GM21528 (cell line): ENCODE results near the gene BHMT.
"Not testable (repeated sequence)": the region's sequence is repeated elsewhere in the genome, so short reads cannot be mapped to it uniquely, and the experiment has no call there.

Experiments used
- ATAC-seq: cut with Tn5 transposase; IDR thresholded peaks from one replicate; pipeline ENCODE4 v1.9.1; 2021; ENCODE audit warnings: mild to moderate bottlenecking, moderate library complexity; ENCODE audit not compliant: unreplicated experiment, low FRiP score

BHMT gene

GRCh38 chr5:79109527-79110492 lies 1.8 kb upstream of the BHMT start:
- ATAC-seq, result no peak

DNA sequence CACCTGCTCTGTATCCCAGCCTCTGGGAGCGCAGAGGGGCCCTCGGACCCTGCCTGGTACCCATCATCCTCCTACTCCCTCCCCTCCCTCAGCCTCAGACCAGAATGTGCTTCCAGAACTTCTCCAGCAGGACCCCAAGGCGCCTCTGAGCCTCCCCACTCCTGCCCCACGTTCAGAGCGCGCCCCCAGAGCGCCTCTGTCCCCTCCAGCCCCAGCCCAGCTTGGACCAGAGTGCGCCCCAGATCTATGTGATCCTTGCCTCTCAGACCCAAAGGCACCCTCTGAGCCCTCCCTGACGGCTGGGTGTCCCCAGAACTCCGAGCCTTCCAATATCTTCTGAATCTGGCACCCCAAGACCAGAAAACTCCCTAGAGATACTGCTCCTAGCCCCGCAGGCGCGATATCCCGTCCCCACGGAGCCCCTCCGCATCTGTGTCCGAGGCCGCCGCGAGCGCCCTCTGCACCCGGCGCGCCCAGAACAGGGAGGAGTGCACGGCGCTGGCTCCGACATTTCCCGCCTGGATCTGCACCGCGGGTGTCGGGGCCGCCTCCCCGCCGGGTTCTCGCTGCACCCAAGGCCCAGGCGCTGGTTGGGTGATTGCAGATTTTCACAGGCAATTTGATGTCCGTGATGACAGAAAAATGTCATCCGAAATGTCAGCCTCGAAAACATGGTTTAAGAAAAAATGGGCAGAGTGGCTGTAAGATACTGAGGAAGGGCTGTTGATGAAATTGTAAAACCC lies 522 bp downstream of the BHMT start:
- ATAC-seq, result no peak

- no peak for ATAC-seq
Measured at GRCh38 chr5:79112703-79113058, 1.1 kb downstream of the BHMT start.

- no peak for ATAC-seq
Measured at GRCh38 chr5:79119486-79119885, 7.9 kb downstream of the BHMT start.

DNA sequence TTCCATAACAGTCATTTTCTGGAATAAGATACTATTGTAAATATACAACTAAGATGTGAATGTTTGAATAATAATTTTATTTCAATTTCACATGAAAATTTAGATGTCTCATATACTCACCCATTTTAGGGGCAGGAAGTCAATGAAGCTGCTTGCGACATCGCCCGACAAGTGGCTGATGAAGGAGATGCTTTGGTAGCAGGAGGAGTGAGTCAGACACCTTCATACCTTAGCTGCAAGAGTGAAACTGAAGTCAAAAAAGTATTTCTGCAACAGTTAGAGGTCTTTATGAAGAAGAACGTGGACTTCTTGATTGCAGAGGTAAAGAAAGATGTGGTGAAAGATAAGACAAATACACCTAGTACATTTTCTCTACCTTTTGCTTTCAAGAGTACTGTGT lies 8.6 kb downstream of the BHMT start:
- no peak for ATAC-seq

DNA sequence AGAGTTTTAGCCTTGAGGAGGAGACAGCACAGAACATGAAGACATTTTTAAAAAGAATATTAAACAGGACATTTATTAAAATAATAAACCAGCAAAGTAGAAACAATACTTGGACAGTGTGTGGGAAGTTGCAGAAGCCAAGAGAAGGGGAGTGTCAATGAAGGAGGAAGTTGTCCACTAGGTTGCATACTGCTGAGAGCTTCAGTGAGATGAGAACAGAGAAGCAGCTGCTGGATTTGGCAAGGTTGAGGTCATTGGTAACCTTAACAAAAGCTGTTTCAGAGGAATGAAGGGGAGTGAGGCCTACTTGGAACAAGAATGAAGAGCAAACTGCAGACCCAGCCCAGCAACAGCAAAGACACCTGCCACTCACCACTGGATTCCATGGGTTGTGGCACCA lies 11.4 kb downstream of the BHMT start:
- ATAC-seq, result no peak

- no peak for ATAC-seq
Measured at GRCh38 chr5:79124607-79125006, 13.0 kb downstream of the BHMT start.

DNA sequence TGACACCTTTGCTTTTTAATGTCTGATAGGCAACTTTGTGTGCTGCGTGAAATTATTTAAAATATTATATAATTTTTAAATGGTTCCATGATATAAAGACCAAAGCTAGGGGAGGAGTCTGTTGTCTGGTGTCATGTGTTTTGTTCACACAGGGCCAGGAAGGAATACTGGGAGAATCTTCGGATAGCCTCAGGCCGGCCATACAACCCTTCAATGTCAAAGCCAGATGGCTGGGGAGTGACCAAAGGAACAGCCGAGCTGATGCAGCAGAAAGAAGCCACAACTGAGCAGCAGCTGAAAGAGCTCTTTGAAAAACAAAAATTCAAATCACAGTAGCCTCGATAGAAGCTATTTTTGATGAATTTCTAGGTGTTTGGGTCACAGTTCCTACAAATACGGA lies 19.2 kb downstream of the BHMT start:
- ATAC-seq, result no peak

- no peak for ATAC-seq
Measured at GRCh38 chr5:79133121-79133656, 21.6 kb downstream of the BHMT start.

DNA sequence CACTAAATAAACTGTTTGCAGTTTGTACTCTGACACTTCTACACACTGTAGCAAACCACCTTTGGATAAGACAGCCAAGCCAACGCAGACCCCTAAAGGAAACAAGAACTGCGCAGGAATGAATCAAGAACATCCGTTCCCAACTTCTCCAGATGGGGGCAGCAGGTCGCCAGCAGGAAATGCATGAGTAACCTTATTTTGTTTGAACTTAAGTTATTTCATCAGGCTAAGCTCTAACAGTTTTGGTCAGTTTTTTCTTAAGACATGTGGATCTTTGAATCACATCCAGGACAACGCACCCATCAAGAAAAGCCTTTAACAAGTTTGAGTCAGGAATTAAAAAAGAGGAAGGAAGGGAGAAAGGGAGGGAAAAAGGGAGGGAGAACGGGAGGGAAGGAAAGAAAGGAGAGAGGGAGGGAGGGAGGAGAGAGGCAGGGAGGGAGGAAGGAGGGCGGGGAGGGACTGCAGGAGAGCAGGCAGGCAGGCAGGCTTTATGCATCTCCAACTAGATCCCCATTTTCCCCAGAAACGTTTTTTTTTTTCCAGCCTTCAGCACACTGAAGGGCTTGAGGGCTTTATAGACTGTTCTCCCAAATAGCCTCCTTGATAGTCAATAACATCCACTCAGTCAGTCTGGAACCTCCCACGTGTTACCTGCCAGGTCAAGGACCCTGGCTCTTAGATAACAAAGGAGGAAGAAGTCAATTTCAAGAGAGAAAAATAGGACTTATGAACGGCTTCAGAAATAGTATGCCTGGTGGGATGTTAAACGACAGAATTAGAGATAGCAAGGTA lies 22.2 kb downstream of the BHMT start:
- ATAC-seq, result no peak

DNA sequence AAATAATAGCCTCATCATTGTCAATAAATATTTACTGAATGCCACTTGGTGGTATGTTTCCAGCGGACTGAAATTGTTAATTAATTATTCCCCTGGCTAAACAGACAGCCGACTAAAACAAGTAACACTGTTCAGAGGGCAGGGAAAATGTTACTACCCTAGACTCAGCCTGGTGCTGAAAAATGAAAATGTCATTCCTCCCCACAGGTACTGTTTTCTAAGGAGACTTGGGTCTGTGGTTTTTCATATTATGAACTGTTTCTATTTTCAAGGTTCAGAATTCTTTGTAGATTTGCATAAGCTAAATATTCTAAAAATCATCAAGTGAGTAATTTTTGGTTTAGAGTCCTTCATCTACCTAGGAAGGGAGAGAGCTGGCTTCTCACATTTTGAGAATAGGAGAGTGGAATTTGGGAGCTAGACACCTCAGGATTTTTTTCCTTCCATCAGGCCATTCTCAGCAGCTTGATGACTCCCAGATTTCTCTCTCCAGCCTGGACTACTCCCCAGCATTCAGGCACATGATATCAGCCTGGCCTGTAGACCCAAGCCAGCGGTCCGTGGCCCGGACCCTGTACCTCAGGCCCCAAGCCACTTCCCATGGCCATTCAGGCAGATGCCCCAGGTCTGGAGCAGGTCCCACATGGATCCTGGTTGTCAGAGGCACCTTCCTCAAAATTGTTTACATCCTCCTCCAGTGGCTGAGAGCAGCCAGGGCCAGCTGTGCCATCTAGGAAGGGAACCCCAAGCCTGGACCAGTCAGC lies 24.4 kb downstream of the BHMT start:
- no peak for ATAC-seq

- ATAC-seq, result no peak
Measured at GRCh38 chr5:79136618-79137017, 25.0 kb downstream of the BHMT start.

DNA sequence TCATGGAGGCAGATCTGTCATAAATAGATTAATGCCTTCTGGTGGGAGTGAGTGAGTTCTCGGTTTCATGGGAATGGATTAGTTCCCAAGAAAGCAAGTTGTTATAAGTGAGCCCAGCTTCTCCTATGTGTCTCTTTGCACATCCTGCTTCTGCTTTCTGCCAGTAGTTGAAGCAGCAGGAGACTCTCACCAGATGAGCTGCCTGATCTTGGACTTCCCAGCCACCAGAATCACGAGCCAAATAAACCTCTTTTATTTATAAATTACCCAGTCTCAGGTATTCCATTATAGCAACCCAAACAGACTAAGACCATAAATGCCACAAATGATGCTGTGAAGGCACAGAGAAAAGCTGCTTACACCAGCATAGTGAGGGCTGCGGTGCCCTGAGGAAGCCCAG lies 28.9 kb downstream of the BHMT start:
- no peak for ATAC-seq

DNA sequence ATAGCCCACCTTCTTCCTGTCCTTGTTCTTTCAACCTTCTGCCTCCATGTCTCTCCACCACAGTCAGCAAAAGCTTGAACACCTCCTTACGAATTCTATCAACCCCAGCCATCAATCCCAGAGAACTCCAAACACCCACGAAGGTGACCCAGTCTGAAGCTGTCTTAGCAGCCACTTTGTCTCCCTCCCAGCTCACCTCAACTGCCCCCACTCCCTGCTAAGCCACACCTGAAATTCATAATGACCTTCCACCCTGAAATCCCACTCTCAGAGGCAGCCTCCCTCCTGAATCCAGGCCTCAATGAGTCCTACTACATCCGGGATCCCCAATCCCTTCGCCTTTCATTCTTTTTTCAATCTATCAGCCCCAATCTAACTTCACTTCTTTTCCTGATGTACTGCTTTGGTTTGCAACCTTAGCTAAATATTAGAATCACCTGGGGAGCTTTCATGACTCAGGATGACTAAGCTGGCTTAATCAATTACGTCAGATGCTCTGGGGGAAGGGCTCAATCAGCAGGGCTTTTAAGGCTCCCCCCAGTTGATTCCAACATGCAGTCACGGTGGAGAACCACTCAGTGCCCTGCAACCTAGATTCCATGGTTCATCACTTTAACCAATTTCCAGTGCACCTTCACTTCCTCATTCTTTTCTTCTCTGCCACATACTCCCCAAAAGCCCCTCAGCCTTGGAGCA lies 32.2 kb downstream of the BHMT start:
- no peak for ATAC-seq

GRCh38 chr5:79147076-79147475 lies 35.5 kb downstream of the BHMT start:
- no peak for ATAC-seq

DNA sequence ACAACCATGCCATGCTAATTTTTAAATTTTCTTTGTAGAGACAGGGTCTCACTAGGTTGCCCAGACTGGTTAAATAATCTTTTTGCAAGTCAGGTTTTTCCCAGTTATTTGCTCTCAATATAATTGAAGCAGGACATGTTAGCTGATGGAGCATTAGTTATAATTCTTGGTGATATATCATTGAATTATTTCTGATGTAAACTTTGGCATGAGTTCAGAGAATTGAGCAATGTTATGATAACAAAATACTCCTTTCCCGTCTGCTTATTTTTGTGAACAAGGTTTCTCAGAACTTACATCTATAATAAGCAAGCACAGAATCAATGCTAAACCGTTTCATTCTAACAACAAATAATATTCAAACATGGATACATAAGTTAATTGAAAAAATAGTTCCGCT lies 37.8 kb downstream of the BHMT start:
- ATAC-seq, result no peak

- no peak for ATAC-seq
Measured at GRCh38 chr5:79151942-79152671, 40.5 kb downstream of the BHMT start.

- no peak for ATAC-seq
Measured at GRCh38 chr5:79157305-79157704, 45.7 kb downstream of the BHMT start.

DNA sequence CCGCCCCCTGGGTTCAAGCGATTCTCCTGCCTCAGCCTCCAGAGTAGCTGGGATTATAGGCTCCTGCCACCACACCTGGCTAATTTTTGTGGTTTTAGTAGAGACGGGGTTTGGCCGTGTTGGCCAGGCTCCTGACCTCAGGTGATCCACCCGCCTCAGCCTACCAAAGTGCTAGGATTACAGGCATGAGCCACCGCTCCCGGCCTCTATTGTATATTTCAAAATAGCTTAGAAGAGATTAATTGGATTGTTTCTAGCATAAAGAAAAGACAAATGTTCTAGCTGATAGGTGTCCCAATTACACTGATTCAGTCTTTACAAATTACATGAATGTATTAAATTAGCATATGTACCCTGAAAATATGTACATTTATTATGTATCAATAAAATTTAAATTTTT lies 50.0 kb downstream of the BHMT start:
- not testable (repeated sequence) for ATAC-seq
